Inferior parietal cortex (tissue), 1 donor: ENCODE results near the gene NTN1.

ENCODE experiments used
- DNase-seq: peaks from one replicate; pipeline ENCODE4 v3.0.0-alpha.2; 2016; ENCODE audit errors: extremely low spot score

The NTN1 gene

GRCh38 chr17:9006175-9006767 lies 15.0 kb upstream of the NTN1 start:
- DNase-seq: no peak

GRCh38 chr17:9007052-9007714 lies 14.1 kb upstream of the NTN1 start:
- DNase-seq: no peak

- DNase-seq: no peak
Measured at GRCh38 chr17:9009096-9009495, 12.2 kb upstream of the NTN1 start.

GRCh38 chr17:9009737-9010136 lies 11.6 kb upstream of the NTN1 start:
- DNase-seq: no peak

GRCh38 chr17:9011001-9011400 lies 10.3 kb upstream of the NTN1 start:
- no peak for DNase-seq

- no peak for DNase-seq
Measured at GRCh38 chr17:9016941-9017552, 4.3 kb upstream of the NTN1 start.

- no peak for DNase-seq
Measured at GRCh38 chr17:9018726-9019125, 2.6 kb upstream of the NTN1 start.

- no peak for DNase-seq
Measured at GRCh38 chr17:9020096-9020823, 1.1 kb upstream of the NTN1 start.

- DNase-seq: no peak
Measured at GRCh38 chr17:9020824-9021157, 519 bp upstream of the NTN1 start.

- no peak for DNase-seq
Measured at GRCh38 chr17:9021992-9022572, 772 bp downstream of the NTN1 start.

GRCh38 chr17:9022573-9023391 lies 1.5 kb downstream of the NTN1 start:
- no peak for DNase-seq

- no peak for DNase-seq
Measured at GRCh38 chr17:9023392-9024218, 2.3 kb downstream of the NTN1 start.

- DNase-seq: no peak
Measured at GRCh38 chr17:9024497-9024896, 3.2 kb downstream of the NTN1 start.

- DNase-seq: no peak
Measured at GRCh38 chr17:9026741-9027140, 5.4 kb downstream of the NTN1 start.

GRCh38 chr17:9028202-9028987 lies 7.1 kb downstream of the NTN1 start:
- DNase-seq: no peak

GRCh38 chr17:9028988-9029570 lies 7.8 kb downstream of the NTN1 start:
- DNase-seq: no peak

GRCh38 chr17:9032151-9032550 lies 10.8 kb downstream of the NTN1 start:
- no peak for DNase-seq

GRCh38 chr17:9032583-9032982 lies 11.3 kb downstream of the NTN1 start:
- no peak for DNase-seq

GRCh38 chr17:9035249-9035648 lies 13.9 kb downstream of the NTN1 start:
- DNase-seq: no peak

- DNase-seq: no peak
Measured at GRCh38 chr17:9036336-9036735, 15.0 kb downstream of the NTN1 start.
